HEK293T (cell line): ENCODE results near the gene LRRC52.

Source experiments
- ARNT ChIP-seq: fragments of 450-650 bp; IDR thresholded peaks from 2 replicates; pipeline ENCODE4 v1.6.1; 2017; ENCODE audit warnings: mild to moderate bottlenecking
- BHLHE40 ChIP-seq: fragments of 450-650 bp; IDR thresholded peaks from 2 replicates; pipeline ENCODE4 v1.6.1; 2016; ENCODE audit warnings: mild to moderate bottlenecking, moderate library complexity, borderline replicate concordance
- FOXA1 ChIP-seq: fragments of 450-650 bp; IDR thresholded peaks from 2 replicates; pipeline ENCODE4 v1.6.1; 2016; ENCODE audit warnings: mild to moderate bottlenecking
- LEF1 ChIP-seq: fragments of 450-650 bp; IDR thresholded peaks from 2 replicates; pipeline ENCODE4 v1.6.1; 2017; ENCODE audit warnings: mild to moderate bottlenecking, borderline replicate concordance
- SP1 ChIP-seq: fragments of 450-650 bp; IDR thresholded peaks from 2 replicates; pipeline ENCODE4 v1.6.1; 2017
- ZNF384 ChIP-seq: fragments of 450-650 bp; IDR thresholded peaks from 2 replicates; pipeline ENCODE4 v1.6.1; 2016

GRCh38 chr1:165544996-165545395 lies 1.2 kb downstream of the LRRC52 start:
- no peak for TF ChIP-seq SP1
- TF ChIP-seq ARNT, result no peak
- no peak for TF ChIP-seq BHLHE40
- no peak for TF ChIP-seq LEF1
- no peak for TF ChIP-seq ZNF384
- TF ChIP-seq FOXA1, result no peak
